T follicular helper cell (primary cell): ENCODE results near the gene PLAAT3.
"Not testable (repeated sequence)": the region's sequence is repeated elsewhere in the genome, so short reads cannot be mapped to it uniquely, and the experiment has no call there.

Experiments
- DNase-seq: peaks from one replicate; pipeline ENCODE4 v3.0.0-alpha.2; 2020; ENCODE audit warnings: low read depth

Gene PLAAT3

GRCh38 chr11:63609536-63609935 lies 4.7 kb downstream of the PLAAT3 start:
- DNase-seq = no peak

GRCh38 chr11:63608353-63609345 lies 5.6 kb downstream of the PLAAT3 start:
- DNase-seq = no peak

GRCh38 chr11:63603180-63603518 lies 11.1 kb downstream of the PLAAT3 start:
- no peak for DNase-seq

- DNase-seq = not testable (repeated sequence)
Observed at GRCh38 chr11:63602290-63603179, 11.7 kb downstream of the PLAAT3 start.

- DNase-seq = no peak
Observed at GRCh38 chr11:63599211-63600122, 14.8 kb downstream of the PLAAT3 start.

- no peak for DNase-seq
Observed at GRCh38 chr11:63598556-63598955, 15.7 kb downstream of the PLAAT3 start.

- no peak for DNase-seq
Observed at GRCh38 chr11:63595296-63595695, 18.9 kb downstream of the PLAAT3 start.

- no peak for DNase-seq
Observed at GRCh38 chr11:63592975-63593395, 21.2 kb downstream of the PLAAT3 start.

- no peak for DNase-seq
Observed at GRCh38 chr11:63590024-63590788, 24.0 kb downstream of the PLAAT3 start.

- DNase-seq = no peak
Observed at GRCh38 chr11:63589000-63589399, 25.2 kb downstream of the PLAAT3 start.

GRCh38 chr11:63586451-63587166 lies 27.6 kb downstream of the PLAAT3 start:
- no peak for DNase-seq

- no peak for DNase-seq
Observed at GRCh38 chr11:63583357-63583677, 30.9 kb downstream of the PLAAT3 start.

- DNase-seq = not testable (repeated sequence)
Observed at GRCh38 chr11:63581224-63581623, 33.0 kb downstream of the PLAAT3 start.

GRCh38 chr11:63578882-63579281 lies 35.4 kb downstream of the PLAAT3 start:
- not testable (repeated sequence) for DNase-seq

- no peak for DNase-seq
Observed at GRCh38 chr11:63574856-63575602, 39.2 kb downstream of the PLAAT3 start.

GRCh38 chr11:63573881-63574855 lies 40.1 kb downstream of the PLAAT3 start:
- no peak for DNase-seq

- DNase-seq = no peak
Observed at GRCh38 chr11:63572026-63572688, 42.1 kb downstream of the PLAAT3 start.

- no peak for DNase-seq
Observed at GRCh38 chr11:63569570-63569969, 44.7 kb downstream of the PLAAT3 start.
